HG02885 (cell line): ENCODE results near the gene LGALS9B.
"Not testable (repeated sequence)": the region's sequence is repeated elsewhere in the genome, so short reads cannot be mapped to it uniquely, and the experiment has no call there.

Experiments used
- ATAC-seq: cut with Tn5 transposase; IDR thresholded peaks from one replicate; pipeline ENCODE4 v1.9.1; 2021; ENCODE audit warnings: mild to moderate bottlenecking; ENCODE audit not compliant: unreplicated experiment, poor library complexity

Gene LGALS9B

DNA sequence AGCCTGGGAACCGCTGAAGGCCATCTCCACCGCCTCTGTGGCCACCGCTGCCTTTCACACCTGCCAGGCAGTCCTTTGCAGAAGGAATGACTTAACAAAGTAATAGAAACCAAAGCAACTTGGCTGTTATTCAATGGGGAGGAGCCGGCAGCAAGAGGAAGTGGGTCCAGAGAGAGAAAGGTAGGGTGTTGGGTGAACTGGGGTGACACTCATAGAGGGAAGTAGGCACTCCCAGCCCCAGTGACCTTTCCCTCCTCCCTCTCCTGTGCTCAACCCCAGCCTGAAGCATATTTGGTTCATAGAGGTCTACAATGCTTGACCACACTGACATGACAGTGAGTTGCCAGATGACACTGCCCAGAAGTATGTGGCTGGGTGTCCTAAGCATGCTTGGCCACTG is at the start of gene LGALS9B:
TSS of gene LGALS9B (minus strand) at position 93 of the 400 bp plus-strand sequence. CDS start at position 24, 69 bp downstream.
- peak; percentile 71 for ATAC-seq

- not testable (repeated sequence) for ATAC-seq
These were observed 49.6 kb upstream of the LGALS9B start for GRCh38 chr17:20516986-20517385.

GRCh38 chr17:20515099-20515498 is 47.8 kb upstream of the LGALS9B start:
- ATAC-seq = not testable (repeated sequence)

GRCh38 chr17:20513539-20513938 is 46.2 kb upstream of the LGALS9B start:
- ATAC-seq = not testable (repeated sequence)

DNA sequence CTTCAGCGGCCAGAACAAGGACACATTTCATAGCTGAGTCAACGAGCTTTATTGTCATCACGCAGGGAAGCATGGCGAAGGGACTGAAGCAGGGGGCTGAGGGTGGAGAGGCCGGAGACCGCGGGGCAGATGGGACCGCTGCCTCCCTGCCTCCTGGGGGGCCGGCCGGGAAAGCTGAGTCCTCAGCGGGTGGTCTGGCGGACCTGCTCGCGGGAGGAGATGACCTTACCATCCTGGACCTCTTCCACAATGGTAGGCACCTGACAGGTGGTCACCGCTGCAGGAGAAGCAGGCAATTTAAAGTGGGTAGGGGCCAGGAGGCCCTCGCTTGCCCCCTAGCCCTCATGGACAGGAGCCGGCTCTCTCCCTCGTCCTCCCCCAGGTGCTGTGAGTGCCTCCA is 45.0 kb upstream of the LGALS9B start:
- not testable (repeated sequence) for ATAC-seq

DNA sequence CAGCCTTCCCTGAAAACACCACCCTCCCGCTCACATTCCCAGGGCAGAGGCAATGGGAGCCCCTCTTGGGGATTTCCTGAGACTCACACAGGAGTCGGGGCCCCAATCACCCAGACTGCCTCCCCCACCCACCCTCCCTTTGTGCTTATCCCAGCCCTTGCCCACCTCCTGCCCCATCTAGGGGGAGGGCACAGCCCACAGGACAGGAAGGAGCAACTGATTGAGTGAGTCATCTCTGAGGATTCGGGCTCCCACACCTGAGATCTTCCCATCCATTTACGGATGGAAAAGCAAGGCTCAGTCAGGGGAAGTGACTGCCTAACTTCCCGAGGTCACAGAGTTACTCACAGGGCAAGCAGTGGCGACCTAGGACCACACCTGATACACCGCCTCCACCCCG is 44.4 kb upstream of the LGALS9B start:
- ATAC-seq = not testable (repeated sequence)

GRCh38 chr17:20505333-20505732 is 38.0 kb upstream of the LGALS9B start:
- not testable (repeated sequence) for ATAC-seq

- not testable (repeated sequence) for ATAC-seq
These were observed 37.2 kb upstream of the LGALS9B start for GRCh38 chr17:20504388-20505066.

GRCh38 chr17:20501896-20502295 is 34.6 kb upstream of the LGALS9B start:
- not testable (repeated sequence) for ATAC-seq

- not testable (repeated sequence) for ATAC-seq
These were observed 33.0 kb upstream of the LGALS9B start for GRCh38 chr17:20500346-20500745.

- ATAC-seq = not testable (repeated sequence)
These were observed 28.1 kb upstream of the LGALS9B start for GRCh38 chr17:20495420-20495819.

DNA sequence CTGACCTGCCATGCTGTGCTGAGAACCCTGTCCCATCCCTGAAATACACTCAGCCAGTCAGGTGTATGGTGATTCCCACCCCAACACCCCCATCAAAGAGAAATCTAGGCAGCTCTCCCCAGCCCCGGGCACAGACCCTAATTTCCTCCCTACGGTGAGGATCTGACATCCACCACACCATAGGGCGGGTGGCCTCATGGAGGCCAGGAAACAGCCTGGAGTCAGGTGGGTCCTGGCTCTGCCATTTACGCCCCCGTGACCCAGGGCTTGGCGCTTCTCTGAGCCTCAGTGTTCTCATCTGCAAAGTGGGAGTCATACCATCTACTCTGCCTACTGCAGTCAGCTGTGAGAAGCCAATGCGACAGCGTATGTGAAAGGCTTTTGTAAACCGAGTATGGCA is 27.4 kb upstream of the LGALS9B start:
- not testable (repeated sequence) for ATAC-seq

- not testable (repeated sequence) for ATAC-seq
These were observed 26.8 kb upstream of the LGALS9B start for GRCh38 chr17:20494147-20494546.

- not testable (repeated sequence) for ATAC-seq
These were observed 25.6 kb upstream of the LGALS9B start for GRCh38 chr17:20492971-20493370.

- ATAC-seq = not testable (repeated sequence)
These were observed 24.8 kb upstream of the LGALS9B start for GRCh38 chr17:20492099-20492498.

GRCh38 chr17:20484930-20485329 is 17.6 kb upstream of the LGALS9B start:
- ATAC-seq = not testable (repeated sequence)

- not testable (repeated sequence) for ATAC-seq
These were observed 12.7 kb upstream of the LGALS9B start for GRCh38 chr17:20479889-20480591.

- ATAC-seq = not testable (repeated sequence)
These were observed 10.2 kb upstream of the LGALS9B start for GRCh38 chr17:20477398-20478071.

- ATAC-seq = not testable (repeated sequence)
These were observed 7.9 kb upstream of the LGALS9B start for GRCh38 chr17:20475137-20475831.

GRCh38 chr17:20474081-20474480 is 6.7 kb upstream of the LGALS9B start:
- ATAC-seq = not testable (repeated sequence)
